Left lobe of liver (tissue), 2 donors: Measurements from ENCODE around the gene CDC42EP5. TPM values are rescaled to one million over a fixed set of nuclear protein-coding genes. Genes with fewer than 3 reads are reported as not detected.
"Not testable (repeated sequence)": the region's sequence is repeated elsewhere in the genome, so short reads cannot be mapped to it uniquely, and the experiment has no call there.

Experiments
- ATAC-seq: fragments of 200-7000 bp; cut with Tn5 transposase; one replicate; pipeline ENCODE4 v1.9.1; 2020; ENCODE audit warnings: mild to moderate bottlenecking, moderate library complexity
- DNase-seq: peaks from one replicate; pipeline ENCODE4 v3.0.0-alpha.2; 2020; ENCODE audit warnings: low spot score
- total RNA-seq: library from RNA; stranded (reverse); gene quantifications from one replicate; pipeline ENCODE4 v1.2.1, GENCODE V29; 2021
- donor health status: DM: no; HTN: no; CAD: no; lungs with moderate emphysema.
- donor health status: DM: no; HTN: yes; CAD: no.

Gene CDC42EP5
- total RNA-seq: 2.4 TPM

GRCh38 chr19:54473071-54473891 lies at the start of gene CDC42EP5:
Gene CDC42EP5 (minus strand): TSS chr19:54473296. CDS start chr19:54465547, 7,749 bp downstream.
- ATAC-seq (peak; percentile 76), DNase-seq (no peak)

DNA sequence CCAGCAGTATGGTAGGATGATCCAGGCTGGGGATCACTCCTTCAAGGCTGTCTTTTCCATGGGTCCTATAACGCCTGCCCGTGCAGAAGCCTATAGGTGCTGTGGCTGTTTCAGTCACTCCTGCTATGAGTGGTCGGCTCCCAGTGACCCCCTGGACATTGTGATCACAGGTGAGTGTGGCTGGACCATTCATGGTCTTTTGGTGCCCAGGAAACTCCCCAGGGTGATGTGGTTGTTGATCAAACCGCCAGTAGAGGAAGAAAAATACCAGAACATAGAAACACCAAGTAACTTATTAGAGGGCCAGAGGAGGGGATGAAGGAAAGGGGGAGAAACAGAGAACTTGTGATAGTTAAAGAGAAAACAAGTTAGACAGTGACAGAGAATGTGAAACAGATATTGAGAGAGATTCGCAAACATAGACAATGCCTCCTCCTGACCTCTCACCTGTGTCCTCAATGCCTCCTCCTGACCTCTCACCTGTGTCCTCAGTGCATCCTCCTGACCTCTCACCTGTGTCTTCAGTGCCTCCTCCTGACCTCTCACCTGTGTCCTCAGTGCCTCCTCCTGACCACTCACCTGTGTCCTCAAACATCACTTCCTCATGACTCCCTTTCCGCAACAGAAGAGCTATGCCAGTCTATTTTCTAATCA lies 48.9 kb upstream of the CDC42EP5 start:
- no peak for DNase-seq
- no peak for ATAC-seq

GRCh38 chr19:54521022-54521859 lies 48.1 kb upstream of the CDC42EP5 start:
- DNase-seq: no peak
- ATAC-seq: no peak

- DNase-seq: no peak
- no peak for ATAC-seq
Observed at GRCh38 chr19:54518844-54519243, 45.7 kb upstream of the CDC42EP5 start.

DNA sequence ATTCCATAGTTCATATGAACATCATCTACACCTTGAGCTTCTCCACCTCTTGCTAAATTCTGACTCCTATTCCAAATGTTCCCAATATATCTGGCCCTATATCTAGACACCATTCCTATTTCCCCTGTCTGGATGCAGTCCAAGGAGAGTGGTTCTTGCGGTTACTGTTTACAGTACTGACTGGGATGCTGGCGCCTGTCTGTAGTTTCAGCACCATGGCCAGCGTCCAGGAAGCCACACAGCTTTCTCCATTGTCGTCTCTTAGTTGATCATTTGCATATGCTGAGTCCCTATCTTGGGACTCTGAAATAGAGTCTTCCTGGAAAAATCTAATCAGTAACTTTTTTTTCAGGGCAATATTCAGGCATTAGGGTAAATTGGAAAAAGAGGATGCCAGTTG lies 44.4 kb upstream of the CDC42EP5 start:
- peak; percentile 58 for ATAC-seq
- no peak for DNase-seq

DNA sequence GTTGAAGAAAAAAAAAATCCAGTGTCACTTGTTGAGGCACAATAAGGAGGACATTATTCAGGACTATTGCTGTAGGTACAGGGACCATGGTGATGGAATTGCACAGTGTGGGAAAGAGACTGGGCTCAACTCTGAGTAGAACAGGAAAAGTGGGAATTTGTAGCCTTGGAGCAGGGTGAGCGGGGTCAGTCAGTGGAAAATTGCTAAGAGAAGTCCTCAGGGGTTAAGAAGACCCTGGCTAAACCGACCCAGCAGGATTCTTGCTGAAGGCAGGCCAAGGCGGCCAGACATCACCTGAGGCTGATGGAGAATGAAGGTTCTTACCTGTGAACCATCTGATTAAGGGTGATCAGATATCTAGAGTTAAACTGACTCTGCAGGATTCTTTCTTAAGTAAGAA lies 42.1 kb upstream of the CDC42EP5 start:
- ATAC-seq: no peak
- DNase-seq: no peak

DNA sequence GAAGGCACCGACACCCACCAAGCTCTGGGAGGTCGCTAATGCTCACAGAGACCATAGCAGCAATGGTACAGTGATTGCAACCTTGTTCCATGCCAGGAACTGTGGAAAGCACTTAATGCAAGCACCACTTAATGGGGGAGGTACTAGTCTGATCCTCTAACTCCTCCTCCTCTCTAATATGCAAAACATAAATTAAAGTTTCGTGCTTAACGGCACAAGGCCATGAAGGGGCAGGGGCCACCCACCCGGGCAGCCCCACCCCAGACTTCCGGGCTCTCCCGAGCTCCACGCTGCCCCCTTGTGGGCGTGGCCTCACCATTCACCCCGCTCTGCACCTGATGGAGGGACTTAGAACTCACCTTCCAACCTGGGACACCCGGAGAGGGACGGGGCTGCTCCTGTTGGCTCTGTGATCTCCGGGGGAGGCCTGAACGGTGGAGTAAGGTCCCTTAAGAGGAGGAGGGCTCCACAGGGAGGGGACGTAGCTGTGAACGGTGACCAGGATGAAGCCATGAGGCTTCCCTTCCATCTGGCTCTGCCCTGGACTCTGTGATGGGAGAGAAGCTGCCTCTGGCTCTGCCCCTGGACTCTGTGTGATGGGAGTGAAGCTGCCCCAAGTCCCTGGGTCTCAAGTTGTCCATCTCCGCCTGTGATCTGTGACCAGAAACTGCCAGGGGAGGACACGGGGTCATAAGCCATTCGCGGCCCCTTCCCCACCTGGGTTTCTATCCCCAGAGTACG lies 36.3 kb upstream of the CDC42EP5 start:
- DNase-seq: peak; percentile 24
- not testable (repeated sequence) for ATAC-seq

GRCh38 chr19:54508487-54508886 lies 35.4 kb upstream of the CDC42EP5 start:
- ATAC-seq: not testable (repeated sequence)
- peak; percentile 16 for DNase-seq

- ATAC-seq (no peak), DNase-seq (peak; percentile 24)
Observed at GRCh38 chr19:54507824-54508223, 34.7 kb upstream of the CDC42EP5 start.

GRCh38 chr19:54507038-54507717 lies 34.1 kb upstream of the CDC42EP5 start:
- DNase-seq: peak; percentile 36
- ATAC-seq: not testable (repeated sequence)

DNA sequence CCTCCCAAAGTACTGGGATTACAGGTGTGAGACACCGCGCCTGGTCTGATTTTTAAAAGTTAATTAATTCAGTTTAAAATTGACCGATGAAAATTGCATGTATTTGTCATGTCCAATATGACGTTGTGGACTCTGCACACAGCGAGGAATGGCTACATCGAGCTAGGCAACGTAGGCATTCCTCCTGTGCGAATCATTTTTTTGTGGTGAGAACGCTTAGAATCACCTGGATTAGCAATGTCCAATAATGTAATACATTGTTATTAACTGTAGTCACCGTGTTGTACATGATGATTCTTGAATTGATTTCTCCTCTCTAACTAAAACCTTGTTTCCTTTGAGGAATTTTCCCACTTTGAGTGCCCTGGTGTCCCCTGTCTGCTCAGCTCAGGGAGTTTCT lies 33.0 kb upstream of the CDC42EP5 start:
- no peak for ATAC-seq
- DNase-seq: no peak

DNA sequence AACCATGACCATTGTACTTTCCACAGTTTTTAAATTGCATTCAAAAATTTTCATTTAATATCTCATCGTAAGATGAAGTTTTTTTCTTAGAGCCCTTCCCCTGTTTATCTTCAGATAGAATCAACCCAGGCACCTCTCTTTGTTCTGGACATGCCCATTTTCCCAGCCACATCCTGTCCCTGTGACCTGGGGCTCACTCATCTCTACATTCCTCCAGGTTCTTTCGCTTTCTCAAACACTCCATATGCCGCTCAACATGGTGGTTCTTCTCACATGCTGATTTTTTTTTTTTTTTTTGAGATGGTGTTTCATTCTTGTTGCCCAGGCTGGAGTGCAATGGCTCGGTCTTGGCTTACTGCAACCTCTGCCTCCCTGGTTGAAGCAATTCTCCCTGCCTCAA lies 32.4 kb upstream of the CDC42EP5 start:
- not testable (repeated sequence) for ATAC-seq

DNA sequence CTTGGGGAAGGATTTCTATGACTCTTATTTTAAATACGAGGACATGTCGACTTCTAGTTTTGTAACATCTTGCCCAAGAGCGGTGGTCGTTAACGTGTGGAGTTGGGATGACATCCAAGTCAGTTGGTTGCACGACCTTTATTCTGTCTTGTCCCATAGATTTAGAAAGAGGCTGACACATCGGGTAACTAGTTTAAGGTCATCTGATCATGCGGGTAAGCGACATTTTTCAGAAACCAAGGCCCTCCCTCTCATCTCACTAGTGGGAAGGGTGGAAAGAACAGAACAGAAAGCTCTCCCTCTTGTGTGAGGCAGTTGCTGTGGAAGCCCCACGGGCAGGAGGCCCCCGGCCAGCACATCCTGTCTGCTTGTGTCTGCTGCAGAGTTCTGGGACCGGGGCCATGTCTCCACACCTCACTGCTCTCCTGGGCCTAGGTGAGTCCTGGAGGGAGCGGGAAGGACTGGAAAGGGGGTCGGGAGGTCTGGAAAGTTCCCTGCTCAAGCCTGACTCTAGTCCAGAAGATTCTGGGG lies 29.5 kb upstream of the CDC42EP5 start, which contains the start of gene LAIR2:
Gene LAIR2 (plus strand): TSS at position 314 of the 531 bp plus-strand sequence. CDS start 88 bp downstream, at position 402.
- ATAC-seq (no peak), DNase-seq (no peak)

More for the DNA sequence above, 32.4 kb upstream of the CDC42EP5 start:
- DNase-seq: not testable (repeated sequence)

DNA sequence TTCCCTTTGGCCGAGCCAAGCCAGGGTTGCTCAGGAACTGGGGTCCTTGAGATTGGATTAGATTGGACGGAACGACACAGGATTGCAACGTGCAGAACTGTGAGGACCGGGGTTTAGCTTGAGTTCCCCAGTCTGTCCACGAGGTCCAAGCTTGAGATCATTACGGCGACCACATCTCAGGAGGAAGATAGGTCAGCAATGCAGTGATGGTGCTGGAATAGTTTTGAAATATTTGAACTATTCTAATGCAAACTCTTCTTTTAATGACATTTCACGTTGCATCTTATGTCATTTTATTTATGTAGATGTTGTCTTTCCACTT lies 25.3 kb upstream of the CDC42EP5 start:
- ATAC-seq: not testable (repeated sequence)

DNA sequence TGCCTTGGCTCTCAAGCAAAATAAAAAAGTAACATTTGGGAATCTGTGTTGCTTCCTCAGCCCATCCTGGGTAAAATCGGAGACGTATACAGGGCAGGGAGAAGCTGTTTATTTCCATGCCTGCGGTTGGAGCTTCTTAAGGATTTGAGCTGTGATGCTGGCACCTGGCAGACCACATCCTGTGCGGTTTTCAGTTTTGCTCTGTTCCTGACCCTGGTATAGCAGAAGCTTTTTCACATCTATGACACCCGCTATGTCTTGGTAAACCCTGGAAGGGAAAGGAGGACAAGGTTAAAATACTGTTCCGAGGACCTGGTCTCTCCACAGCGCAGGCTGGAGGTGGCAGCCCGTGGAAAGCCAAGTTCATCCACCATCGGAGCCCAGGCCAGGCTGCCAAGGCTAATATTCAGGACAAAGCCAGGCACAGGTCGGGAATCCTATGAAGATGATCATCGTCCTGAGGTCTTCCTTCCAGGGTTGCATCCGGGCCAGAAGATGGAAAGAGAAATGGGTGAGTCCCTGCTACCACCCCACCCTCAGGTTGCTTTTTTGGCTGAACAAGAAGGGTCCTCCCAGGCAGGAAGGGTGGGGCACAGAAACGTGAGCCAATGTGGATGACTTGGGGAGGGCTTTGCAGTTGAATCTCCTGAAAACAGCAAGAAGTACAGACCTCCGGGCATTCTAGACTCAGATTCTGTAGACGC lies 24.8 kb upstream of the CDC42EP5 start:
- ATAC-seq, DNase-seq: not testable (repeated sequence)

More for the DNA sequence above, 25.3 kb upstream of the CDC42EP5 start:
- DNase-seq: not testable (repeated sequence)

DNA sequence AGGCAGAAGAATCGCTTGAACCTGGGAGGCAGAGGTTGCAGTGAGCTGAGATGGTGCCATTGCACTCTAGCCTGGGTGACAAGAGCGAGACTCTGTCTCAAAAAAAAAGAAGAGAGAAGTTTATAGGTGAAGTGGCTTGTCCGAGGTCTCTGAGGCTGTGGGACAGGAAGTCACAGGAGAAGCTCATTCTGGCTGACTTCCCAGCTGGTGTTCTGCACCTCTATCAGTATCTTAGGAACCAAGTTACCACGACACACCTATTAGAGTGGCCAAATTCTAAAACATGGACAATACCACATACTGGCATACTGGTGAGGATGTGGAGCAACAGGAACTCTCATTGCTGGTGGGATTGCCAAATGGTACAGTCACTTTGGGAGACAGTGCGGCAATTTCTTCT lies 22.2 kb upstream of the CDC42EP5 start:
- not testable (repeated sequence) for DNase-seq, ATAC-seq

GRCh38 chr19:54493967-54494585 lies 21.0 kb upstream of the CDC42EP5 start:
- ATAC-seq: no peak
- no peak for DNase-seq

- ATAC-seq: not testable (repeated sequence)
Observed at GRCh38 chr19:54493056-54493455, 20.0 kb upstream of the CDC42EP5 start.

More at GRCh38 chr19:54493056-54493455, 20.0 kb upstream of the CDC42EP5 start:
- not testable (repeated sequence) for DNase-seq
